HUDEP-2 (cell line): ENCODE data around the gene TMEM82.
A peak's percentile ranks its signal among the peaks of the same experiment; 100 is the strongest.

Experiments
- DNase-seq, 76 experiments: peaks; one replicate each; lab custom pipeline; 2025; ENCODE audit not compliant: unreplicated experiment in 76 of 76; lab: John Stamatoyannopoulos, UW

TMEM82 gene

DNA sequence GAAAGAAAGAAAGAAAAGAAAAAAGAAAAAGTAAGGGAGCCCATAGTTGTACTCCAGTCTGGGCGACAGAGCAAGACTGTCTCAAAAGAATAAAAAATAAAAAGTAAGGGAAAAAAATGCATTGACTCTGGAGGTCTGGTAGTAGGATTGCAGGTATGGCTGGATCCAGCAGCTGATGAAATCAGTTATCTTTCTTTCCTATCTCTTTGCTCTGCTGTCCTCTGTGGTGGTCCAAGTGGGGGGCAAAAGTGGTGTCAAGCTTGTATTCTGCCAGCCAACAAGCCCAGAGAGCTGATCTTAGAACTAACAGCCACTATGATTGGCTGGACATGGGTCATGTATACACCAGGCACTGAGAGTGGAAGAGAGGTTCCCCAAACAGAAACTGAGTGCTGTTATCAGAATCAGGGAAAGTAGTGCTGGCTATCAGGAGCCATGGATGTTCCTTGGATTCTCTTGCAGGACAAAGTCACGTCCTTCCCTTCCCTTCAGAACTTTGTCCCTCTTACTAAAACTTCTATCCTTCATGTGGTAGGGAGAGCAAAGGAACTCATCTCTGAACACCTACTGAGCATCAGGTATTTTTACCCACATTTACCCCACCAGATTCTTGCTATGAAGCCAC lies 12.8 kb downstream of the TMEM82 start:
- DNase-seq, result no peak

DNA sequence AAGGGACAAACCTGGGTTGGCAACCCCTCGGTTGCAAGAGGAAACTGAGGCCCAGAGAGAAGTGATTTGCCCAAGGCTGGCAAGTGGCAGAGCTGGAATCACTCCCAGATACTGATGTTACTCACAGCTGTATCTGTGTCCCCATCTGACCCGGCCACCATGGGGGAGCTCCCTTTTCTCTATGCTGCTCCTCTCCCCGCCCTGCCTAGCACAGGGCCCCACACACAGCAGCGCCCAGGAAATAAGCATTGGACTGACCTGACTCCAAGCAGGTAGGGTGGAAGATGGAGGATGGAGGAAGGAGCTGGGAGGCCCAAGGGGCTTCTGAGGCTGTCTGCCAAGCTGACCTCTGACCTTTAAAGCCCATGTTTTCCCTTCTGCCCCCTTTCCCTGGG lies 13.3 kb downstream of the TMEM82 start:
- peak in 36 of 76 experiments; percentile 4 to 54 (median 25) for DNase-seq

DNA sequence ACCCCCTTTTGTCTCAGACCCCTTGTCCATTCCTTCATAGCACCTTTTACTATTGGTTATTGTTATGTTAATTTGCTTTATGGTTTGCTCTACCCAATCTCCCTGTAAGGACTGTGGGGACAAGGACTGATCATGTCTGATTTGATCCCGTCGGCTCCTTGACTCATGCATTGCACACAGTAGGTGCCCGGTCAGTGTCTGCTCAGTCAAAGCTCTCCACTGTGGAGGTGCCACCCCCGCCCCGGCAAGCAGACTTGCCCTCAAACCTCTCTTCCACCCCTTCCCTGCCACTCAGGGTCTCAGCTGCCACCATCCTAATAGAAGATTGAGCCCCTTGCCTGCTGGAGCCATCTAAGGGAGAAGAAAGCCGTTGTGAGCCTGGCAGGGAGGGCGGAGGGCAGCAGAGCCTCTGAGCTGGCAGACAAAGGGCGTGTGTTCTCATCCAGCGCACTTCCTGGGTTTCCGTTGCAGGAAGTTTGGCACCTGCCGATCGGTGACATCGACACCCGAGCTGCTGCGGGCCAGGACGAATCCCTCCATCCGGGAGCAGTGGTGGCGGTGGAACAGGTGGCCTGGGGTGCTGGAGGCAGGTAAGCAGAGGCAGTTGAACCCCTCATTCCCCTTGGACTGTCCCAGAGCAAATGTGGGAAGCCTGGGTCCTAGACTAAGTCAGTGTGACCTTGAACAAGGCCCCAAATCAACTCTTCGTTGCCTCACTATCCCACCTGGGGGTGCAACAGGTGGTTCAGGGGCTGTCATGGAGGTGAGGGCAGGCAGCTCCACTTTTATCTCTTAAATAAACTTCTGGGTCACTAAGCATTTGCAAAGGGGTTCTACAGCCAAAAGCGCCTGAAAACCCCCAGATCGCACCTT lies 14.1 kb downstream of the TMEM82 start:
- no peak for DNase-seq

- no peak for DNase-seq
Measured at GRCh38 chr1:15757016-15757543, 14.8 kb downstream of the TMEM82 start.

- DNase-seq, result no peak
Measured at GRCh38 chr1:15757575-15758342, 15.5 kb downstream of the TMEM82 start.

DNA sequence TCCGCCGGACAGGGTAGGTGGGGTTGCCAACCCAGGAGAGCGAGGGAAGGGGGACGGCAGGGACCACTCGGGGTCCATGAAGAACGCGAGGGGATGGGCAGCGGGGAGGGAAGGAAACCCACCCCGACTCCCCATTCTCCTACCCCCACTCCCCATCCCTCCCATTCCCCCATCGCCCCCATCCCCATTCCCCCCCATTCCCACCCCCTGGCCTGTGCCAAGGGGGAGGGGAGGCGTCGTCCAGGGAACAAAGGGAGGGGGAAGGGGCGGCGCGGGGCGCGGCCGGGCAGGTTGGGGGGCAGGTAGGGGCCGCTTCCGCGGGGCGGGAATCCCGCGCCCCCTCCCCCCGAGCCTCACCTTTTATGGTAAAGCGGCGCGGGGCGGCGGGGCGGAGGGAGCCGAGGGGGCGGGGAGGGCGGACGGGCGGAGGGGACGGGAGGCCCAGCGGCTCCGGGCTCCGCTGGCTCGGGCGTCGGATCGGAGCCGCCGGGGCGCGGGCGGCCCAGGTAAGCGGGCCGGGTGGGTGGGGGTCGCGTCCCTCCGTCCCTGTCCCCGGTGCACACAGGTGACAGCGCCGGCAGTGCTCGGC lies 16.1 kb downstream of the TMEM82 start, which contains the start of gene FBLIM1:
FBLIM1 (plus strand) TSS at position 453 of the 589 bp plus-strand sequence. CDS start 6,189 bp downstream, outside the sequence.
- no peak for DNase-seq

- no peak for DNase-seq
Measured at GRCh38 chr1:15758953-15759661, 16.8 kb downstream of the TMEM82 start.

DNA sequence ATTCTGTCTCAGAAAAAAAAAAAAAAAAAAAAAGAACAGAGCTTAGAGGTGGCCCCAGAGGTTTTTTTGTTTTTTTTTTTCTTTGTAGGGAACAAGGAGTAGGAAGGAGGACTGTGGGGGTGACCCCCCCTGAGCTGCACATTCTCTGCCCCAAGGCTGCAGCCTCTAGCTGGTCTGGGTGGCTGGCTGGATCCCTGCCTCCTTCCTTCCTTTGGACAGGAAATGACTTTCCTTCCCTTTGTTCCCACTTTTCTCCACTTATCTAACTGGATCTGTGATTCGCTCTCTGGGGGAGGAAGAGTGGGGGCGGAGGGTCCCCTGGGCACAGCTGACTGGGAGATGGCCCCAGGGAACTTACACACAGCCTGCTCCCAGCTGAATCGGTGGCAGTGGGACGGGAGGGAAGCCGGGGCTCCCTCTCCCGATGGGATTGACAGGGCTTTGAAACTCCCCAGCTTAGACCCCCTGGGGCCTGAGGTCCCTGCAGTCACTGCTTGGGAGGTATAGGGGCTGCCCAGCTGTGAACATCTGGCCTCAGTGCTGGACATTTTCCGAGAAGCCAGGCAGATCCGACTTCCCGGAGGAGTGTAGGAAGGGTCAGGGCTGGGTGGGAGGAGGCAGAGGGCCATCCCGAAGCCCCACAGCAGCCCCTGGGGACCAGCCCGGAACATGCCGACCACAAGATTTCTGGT lies 18.4 kb downstream of the TMEM82 start:
- DNase-seq, result no peak

- DNase-seq, result peak in 26 of 76 experiments; percentile 5 to 55 (median 14)
Measured at GRCh38 chr1:15761366-15762128, 19.2 kb downstream of the TMEM82 start.

DNA sequence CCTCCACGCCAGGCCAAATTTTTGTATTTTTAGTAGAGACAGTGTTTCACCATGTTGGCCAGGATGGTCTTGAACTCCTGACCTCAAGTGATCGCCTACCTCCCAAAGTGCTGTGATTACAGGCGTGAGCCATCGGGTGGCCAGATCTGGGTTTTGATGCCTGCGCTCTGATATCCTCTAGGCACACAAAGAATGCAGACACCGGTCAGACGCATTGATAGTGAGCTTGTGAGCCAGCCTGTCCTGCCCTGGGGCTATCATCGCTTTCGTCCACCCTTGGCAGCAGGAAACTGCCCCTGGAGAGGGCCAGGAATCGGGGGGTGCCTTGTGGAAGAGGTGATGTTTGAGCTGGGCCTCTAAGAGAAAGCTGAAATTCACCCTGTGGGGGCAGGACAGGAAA lies 20.2 kb downstream of the TMEM82 start:
- DNase-seq, result no peak

- no peak for DNase-seq
Measured at GRCh38 chr1:15764269-15764764, 22.0 kb downstream of the TMEM82 start.

DNA sequence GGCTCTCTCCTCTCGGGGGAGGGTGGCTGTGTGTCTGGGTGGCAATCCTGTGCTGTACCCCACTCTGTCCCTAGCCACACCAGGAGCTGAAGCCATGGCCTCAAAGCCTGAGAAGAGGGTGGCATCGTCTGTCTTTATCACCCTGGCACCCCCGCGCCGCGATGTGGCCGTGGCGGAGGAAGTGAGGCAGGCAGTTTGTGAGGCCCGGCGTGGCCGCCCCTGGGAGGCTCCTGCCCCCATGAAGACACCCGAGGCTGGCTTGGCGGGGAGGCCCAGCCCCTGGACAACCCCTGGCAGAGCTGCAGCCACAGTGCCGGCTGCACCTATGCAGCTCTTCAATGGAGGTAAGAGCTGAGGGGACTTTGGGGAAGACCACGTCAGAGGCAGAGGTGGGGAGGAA lies 22.6 kb downstream of the TMEM82 start:
- DNase-seq, result no peak

GRCh38 chr1:15765495-15766194 lies 23.3 kb downstream of the TMEM82 start:
- no peak for DNase-seq

- no peak for DNase-seq
Measured at GRCh38 chr1:15767941-15768340, 25.6 kb downstream of the TMEM82 start.

- no peak for DNase-seq
Measured at GRCh38 chr1:15768388-15768787, 26.1 kb downstream of the TMEM82 start.

- DNase-seq, result no peak
Measured at GRCh38 chr1:15770313-15770962, 28.1 kb downstream of the TMEM82 start.

DNA sequence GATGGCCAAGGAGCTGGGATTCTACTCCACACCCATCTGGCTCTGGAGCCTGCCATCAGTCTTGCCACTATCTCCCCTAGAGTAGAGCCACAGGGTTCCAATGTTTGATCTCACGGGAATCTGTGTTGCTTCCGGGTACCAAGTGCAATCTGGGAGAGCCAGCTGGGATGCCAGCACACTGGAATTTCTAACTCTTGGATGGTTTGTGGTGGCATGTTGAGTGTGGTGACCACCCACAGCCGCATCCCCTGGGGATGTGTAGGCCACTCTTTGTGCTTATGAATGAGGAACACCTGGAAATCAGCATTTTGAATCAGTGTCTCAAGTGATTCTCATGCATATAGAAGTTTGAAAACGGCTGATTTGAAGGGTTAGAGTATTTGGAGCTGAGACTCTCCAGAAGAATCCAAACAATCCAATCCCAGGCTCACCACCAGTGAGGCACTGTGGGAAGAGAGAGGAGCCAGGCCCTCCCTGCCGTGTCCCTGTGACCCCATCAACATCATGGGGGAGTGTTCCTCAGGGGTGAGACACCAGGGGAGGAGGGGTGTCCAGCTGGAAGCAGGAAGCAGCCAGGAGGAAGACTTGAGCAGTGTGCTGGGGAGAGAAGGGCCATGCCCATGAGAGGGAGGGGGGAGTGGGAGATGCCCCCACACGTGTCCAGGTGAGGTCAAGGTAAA lies 29.7 kb downstream of the TMEM82 start:
- DNase-seq, result no peak
